ENCODE data around the gene PLXNA2. TPM values are rescaled to one million over a fixed set of nuclear protein-coding genes. Genes with fewer than 3 reads are reported as not detected.

The PLXNA2 gene
- total and polyA plus RNA-seq, 11 donors = 9.2 to 28.2 (median 18.0) TPM

DNA sequence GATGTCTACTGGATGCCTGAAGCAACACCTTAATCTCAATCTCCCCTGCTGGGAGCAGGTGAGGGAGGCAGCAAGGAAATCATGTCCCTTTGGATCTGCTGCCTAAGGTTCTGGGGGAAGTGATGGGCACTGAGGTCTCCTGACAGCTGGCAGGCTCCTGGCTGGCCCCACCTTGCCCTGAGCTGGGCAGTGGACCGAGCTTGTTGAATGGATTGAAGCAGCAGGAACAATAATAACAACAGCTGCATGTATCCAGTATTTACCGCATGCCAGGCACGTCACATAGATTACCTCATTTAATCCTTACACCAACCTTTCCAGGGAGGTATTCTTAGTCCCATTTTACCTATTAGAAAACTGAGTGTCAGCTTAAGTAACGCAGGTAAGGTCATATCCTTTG, 133.9 kb downstream of the PLXNA2 start:
- Histone ChIP-seq H3K4me1 (peaks cover 0 to 14% (median 4%) of the 10 kb centered on the region in 12 donors), H3K36me3 (peaks cover 0 to 3% (median 0%) of the 10 kb centered on the region in 9 donors), H3K27me3 (no peaks in the 10 kb centered on the region), H3K4me3 (no peak overlapping the region), H3K27ac (no peak overlapping the region), H3K9me3 (no peaks in the 10 kb centered on the region)
- intact Hi-C loops (cut with DNase I) = loop anchor here in 1 of 10 donors (5.0 kb wide), 1 partner anchor 137 kb away; no protein-coding TSS in a partner anchor
- TF ChIP-seq, protein P1, sequence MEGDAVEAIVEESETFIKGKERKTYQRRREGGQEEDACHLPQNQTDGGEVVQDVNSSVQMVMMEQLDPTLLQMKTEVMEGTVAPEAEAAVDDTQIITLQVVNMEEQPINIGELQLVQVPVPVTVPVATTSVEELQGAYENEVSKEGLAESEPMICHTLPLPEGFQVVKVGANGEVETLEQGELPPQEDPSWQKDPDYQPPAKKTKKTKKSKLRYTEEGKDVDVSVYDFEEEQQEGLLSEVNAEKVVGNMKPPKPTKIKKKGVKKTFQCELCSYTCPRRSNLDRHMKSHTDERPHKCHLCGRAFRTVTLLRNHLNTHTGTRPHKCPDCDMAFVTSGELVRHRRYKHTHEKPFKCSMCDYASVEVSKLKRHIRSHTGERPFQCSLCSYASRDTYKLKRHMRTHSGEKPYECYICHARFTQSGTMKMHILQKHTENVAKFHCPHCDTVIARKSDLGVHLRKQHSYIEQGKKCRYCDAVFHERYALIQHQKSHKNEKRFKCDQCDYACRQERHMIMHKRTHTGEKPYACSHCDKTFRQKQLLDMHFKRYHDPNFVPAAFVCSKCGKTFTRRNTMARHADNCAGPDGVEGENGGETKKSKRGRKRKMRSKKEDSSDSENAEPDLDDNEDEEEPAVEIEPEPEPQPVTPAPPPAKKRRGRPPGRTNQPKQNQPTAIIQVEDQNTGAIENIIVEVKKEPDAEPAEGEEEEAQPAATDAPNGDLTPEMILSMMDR (IDR thresholded peaks at IDR 0.05) = no peak
- no peak for TF ChIP-seq POLR2A (IDR thresholded peaks at IDR 0.05)
- ATAC-seq = no peak
- no peak for DNase-seq
- WGBS, 4 donors = 83 to 93% (median 90%) methylated on average over 4 of the region's 4 CpGs

DNA sequence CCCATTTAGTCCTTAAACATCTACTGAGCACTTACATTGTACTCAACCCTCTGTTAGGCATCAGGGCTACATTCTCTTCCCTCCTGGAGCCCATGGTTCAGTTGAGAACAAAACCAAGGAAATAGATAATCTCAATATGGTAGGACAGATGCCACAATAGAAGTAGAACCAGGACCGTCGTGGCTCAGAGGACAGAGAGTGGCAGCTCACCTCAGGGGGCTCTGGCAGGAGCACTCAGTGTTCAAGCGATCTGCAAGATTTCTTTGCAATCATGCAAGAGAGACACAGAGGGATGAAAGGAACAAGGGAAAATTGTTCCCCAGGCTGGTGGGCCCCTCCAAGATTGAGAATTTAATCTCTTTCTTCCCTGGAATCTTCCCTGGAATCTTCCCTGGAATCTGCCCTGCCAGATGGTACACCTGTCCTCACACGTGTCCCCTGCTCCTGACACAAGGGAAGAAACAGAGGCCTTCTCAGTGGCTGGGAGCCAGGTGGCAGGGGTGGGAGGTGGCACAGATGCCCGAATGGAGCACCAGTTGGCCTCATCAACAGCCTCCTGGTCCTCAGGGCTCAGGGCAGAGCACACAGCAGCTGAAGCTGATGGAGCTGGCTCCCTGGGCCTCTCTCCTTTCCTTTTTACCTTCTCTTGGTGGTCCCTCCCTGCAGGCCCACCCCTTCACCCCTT, 135.4 kb downstream of the PLXNA2 start:
- peaks cover 0 to 3% (median 0%) of the 10 kb centered on the region in 9 donors for H3K36me3 ChIP-seq
- H3K4me3 ChIP-seq = no peak overlapping the region
- ATAC-seq (no peak), DNase-seq (no peak)
- H3K4me1 ChIP-seq = peaks cover 0 to 18% (median 5%) of the 10 kb centered on the region in 12 donors
- intact Hi-C loops (cut with DNase I) = no loop called here
- TF ChIP-seq, protein P1 (IDR thresholded peaks at IDR 0.05) = no peak
- TF ChIP-seq POLR2A (IDR thresholded peaks at IDR 0.05) = no peak
- no peaks in the 10 kb centered on the region for H3K9me3 ChIP-seq
- H3K27ac ChIP-seq = no peak overlapping the region
- no peaks in the 10 kb centered on the region for H3K27me3 ChIP-seq
- WGBS, 4 donors = 91 to 97% (median 95%) methylated on average over 5 of the region's 5 CpGs

DNA sequence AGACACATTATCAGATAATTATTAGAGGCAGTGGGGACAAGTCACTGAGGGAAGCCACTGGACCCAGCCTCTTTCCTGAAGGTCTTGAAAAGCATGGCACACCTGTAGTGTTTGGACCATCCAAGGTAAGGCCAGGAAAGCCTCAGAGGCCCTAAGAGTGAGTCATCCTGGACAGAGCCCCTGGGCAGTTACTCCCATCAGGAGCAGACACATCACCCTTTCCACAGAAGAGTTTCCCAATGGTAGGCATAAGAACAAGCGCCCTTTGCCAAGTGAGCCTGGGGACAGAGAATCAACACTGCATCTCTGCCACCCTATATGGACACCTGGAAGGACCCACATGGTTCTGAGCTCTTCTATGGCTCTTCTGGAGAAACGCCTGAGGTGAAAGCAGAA, 136.0 kb downstream of the PLXNA2 start:
- H3K9me3 ChIP-seq = no peaks in the 10 kb centered on the region
- no peak overlapping the region for H3K27ac ChIP-seq
- DNase-seq (no peak), ATAC-seq (peak in 2 of 4 donors; percentile 5 to 17)
- H3K4me1 ChIP-seq = peaks cover 0 to 19% (median 5%) of the 10 kb centered on the region in 12 donors
- no peaks in the 10 kb centered on the region for H3K27me3 ChIP-seq
- WGBS, 4 donors = 90 to 100% (median 97%) methylated on average over 2 of the region's 2 CpGs
- TF ChIP-seq POLR2A (IDR thresholded peaks at IDR 0.05) = no peak
- TF ChIP-seq, protein P1 (IDR thresholded peaks at IDR 0.05) = no peak
- no peak overlapping the region for H3K4me3 ChIP-seq
- intact Hi-C loops (cut with DNase I) = no loop called here
- H3K36me3 ChIP-seq = peaks cover 0 to 3% (median 0%) of the 10 kb centered on the region in 9 donors

DNA sequence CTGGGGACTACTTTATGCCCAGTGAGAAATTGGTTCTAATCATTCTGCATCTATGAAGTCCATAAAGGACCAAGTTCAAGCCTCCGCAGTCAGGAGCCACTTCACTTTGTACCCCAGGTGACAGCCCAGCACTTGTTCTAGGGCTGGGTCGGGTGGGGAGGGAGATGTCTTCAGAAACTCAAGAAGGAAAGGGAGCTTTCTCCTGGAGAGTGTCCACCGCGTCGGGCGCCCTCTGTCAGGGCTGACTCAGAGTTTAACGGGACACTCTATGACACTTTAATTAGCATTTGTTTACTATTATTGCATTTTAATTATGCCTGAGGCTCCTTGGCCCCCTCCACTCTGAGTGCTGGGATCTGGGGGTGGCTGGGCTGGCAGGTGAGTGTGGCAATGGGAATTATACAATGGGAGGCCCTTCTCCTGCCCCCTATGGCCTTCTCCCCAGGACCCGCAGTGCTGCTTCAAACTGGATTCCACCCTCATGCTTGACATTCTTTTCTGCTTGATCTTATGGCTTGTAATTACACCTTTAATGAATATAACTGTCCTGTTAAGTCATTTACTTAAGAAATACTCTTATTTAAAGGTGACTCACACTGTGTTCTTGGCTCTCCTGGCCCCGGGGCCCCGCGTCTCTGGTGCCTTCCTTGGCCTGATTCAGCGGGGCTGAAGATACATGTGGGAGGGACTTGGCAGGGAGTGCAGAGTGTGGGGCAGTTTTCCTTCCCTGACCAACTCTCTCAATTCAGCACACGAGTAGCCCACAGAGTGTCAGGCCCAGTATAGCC, 136.6 kb downstream of the PLXNA2 start:
- intact Hi-C loops (cut with DNase I) = loop anchor here in 1 of 10 donors (2.0 kb wide), 1 partner anchor 25 kb away; no protein-coding TSS in a partner anchor
- Histone ChIP-seq H3K9me3 (no peaks in the 10 kb centered on the region), H3K27ac (no peak overlapping the region), H3K27me3 (no peaks in the 10 kb centered on the region), H3K4me1 (peaks cover 0 to 25% (median 5%) of the 10 kb centered on the region in 12 donors), H3K4me3 (no peak overlapping the region), H3K36me3 (peaks cover 0 to 3% (median 0%) of the 10 kb centered on the region in 9 donors)
- DNase-seq (no peak), ATAC-seq (peak in 1 of 4 donors; percentile 37)
- TF ChIP-seq, protein P1 (IDR thresholded peaks at IDR 0.05) = no peak
- no peak for TF ChIP-seq POLR2A (IDR thresholded peaks at IDR 0.05)
- 83 to 88% (median 85%) methylated on average over 13 of the region's 13 CpGs for WGBS, 4 donors
